ENCODE results near the gene BUD13.
"Not testable (repeated sequence)": the region's sequence is repeated elsewhere in the genome, so short reads cannot be mapped to it uniquely, and the experiment has no call there.

The BUD13 gene

GRCh38 chr11:116756044-116756443, 16.7 kb downstream of the BUD13 start:
- DNase-seq (ENCODE audit: low spot score): not testable (repeated sequence)

- no peak for DNase-seq (ENCODE audit: low spot score)
Observed at GRCh38 chr11:116750070-116750718, 22.6 kb downstream of the BUD13 start.

GRCh38 chr11:116742104-116742503, 30.7 kb downstream of the BUD13 start:
- DNase-seq (ENCODE audit: low spot score): no peak

- no peak for DNase-seq (ENCODE audit: low spot score)
Observed at GRCh38 chr11:116740741-116741140, 32.0 kb downstream of the BUD13 start.

- DNase-seq (ENCODE audit: low spot score): no peak
Observed at GRCh38 chr11:116738975-116739374, 33.8 kb downstream of the BUD13 start.

GRCh38 chr11:116736763-116737162, 36.0 kb downstream of the BUD13 start:
- no peak for DNase-seq (ENCODE audit: low spot score)

- no peak for DNase-seq (ENCODE audit: low spot score)
Observed at GRCh38 chr11:116733969-116734508, 38.7 kb downstream of the BUD13 start.

- DNase-seq (ENCODE audit: low spot score): no peak
Observed at GRCh38 chr11:116733043-116733755, 39.6 kb downstream of the BUD13 start.

- peak; percentile 76 for DNase-seq (ENCODE audit: low spot score)
Observed at GRCh38 chr11:116732271-116733042, 40.3 kb downstream of the BUD13 start.

- no peak for DNase-seq (ENCODE audit: low spot score)
Observed at GRCh38 chr11:116731821-116732220, 41.0 kb downstream of the BUD13 start.

- DNase-seq (ENCODE audit: low spot score): no peak
Observed at GRCh38 chr11:116731097-116731761, 41.6 kb downstream of the BUD13 start.

- DNase-seq (ENCODE audit: low spot score): no peak
Observed at GRCh38 chr11:116730601-116731000, 42.2 kb downstream of the BUD13 start.

- DNase-seq (ENCODE audit: low spot score): no peak
Observed at GRCh38 chr11:116730241-116730561, 42.6 kb downstream of the BUD13 start.

- no peak for DNase-seq (ENCODE audit: low spot score)
Observed at GRCh38 chr11:116729501-116730240, 43.1 kb downstream of the BUD13 start.

- no peak for DNase-seq (ENCODE audit: low spot score)
Observed at GRCh38 chr11:116727990-116728389, 44.8 kb downstream of the BUD13 start.

GRCh38 chr11:116725434-116726221, 47.2 kb downstream of the BUD13 start:
- DNase-seq (ENCODE audit: low spot score): no peak

GRCh38 chr11:116724813-116725212, 48.0 kb downstream of the BUD13 start:
- no peak for DNase-seq (ENCODE audit: low spot score)

GRCh38 chr11:116723511-116723910, 49.3 kb downstream of the BUD13 start:
- DNase-seq (ENCODE audit: low spot score): no peak

GRCh38 chr11:116721988-116722387, 50.8 kb downstream of the BUD13 start:
- DNase-seq (ENCODE audit: low spot score): no peak

GRCh38 chr11:116720895-116721294, 51.9 kb downstream of the BUD13 start:
- DNase-seq (ENCODE audit: low spot score): no peak

Measured in COLO829 (cell line).